Heart right ventricle (tissue), 16 donors: ENCODE results near the gene MSLN. TPM values are rescaled to one million over a fixed set of nuclear protein-coding genes. Genes with fewer than 3 reads are reported as not detected.
A peak's percentile ranks its signal among the peaks of the same experiment; 100 is the strongest.

Source experiments
- ATAC-seq, 8 donors: fragments of 200-7000 bp; cut with Tn5 transposase; one replicate each; pipeline ENCODE4 v1.9.1; 2020; ENCODE audit warnings: mild to moderate bottlenecking in 8 of 8, moderate library complexity in 8 of 8, moderate number of reproducible peaks in 1 of 8
- DNase-seq, 2 donors: peaks; one replicate each; pipeline ENCODE4 v3.0.0-alpha.2; 2020
- H3K27ac ChIP-seq, 10 donors: fragments of 200-600 bp; sonication (generic) in 2 of 10; one replicate each; pipeline versions ENCODE4 v1.5.0 to v1.8.0; 2020 to 2022; ENCODE audit warnings: mild to moderate bottlenecking in 3 of 10
- H3K27me3 ChIP-seq, 7 donors: fragments of 200-600 bp; one replicate each; pipeline ENCODE4 v1.8.0; 2021 to 2022; ENCODE audit warnings: mild to moderate bottlenecking in 2 of 7
- H3K36me3 ChIP-seq, 9 donors: fragments of 200-600 bp; sonication (generic) in 1 of 9; one replicate each; pipeline versions ENCODE4 v1.5.0 to v1.8.0; 2020 to 2022; ENCODE audit warnings: mild to moderate bottlenecking in 2 of 9
- H3K4me1 ChIP-seq, 9 donors: fragments of 200-600 bp; sonication (generic) in 1 of 9; one replicate each; pipeline versions ENCODE4 v1.5.0 to v1.8.0; 2020 to 2022; ENCODE audit warnings: mild to moderate bottlenecking in 4 of 9
- H3K4me3 ChIP-seq, 10 donors: fragments of 200-600 bp; sonication (generic) in 2 of 10; one replicate each; pipeline versions ENCODE4 v1.5.0 to v1.8.0; 2020 to 2022; ENCODE audit warnings: mild to moderate bottlenecking in 7 of 10, moderate library complexity in 2 of 10
- H3K9me3 ChIP-seq, 11 donors: fragments of 200-600 bp in 10 of 11; sonication (generic) in 2 of 11; one replicate each; pipeline versions ENCODE4 v1.5.0 to v1.8.0; 2013 to 2022; ENCODE audit warnings: mild to moderate bottlenecking in 2 of 11, control low read depth in 1 of 11, moderate library complexity in 1 of 11
- WGBS, 2 donors: extraction: QIAGEN DNeasy Blood & Tissue Kit; methylation state at CpG; one replicate each; pipeline ENCODE4 v1.1.7; 2013; ENCODE audit warnings: inconsistent platforms in 1 of 2; 5-methylcytosine and 5-hydroxymethylcytosine counted together
- intact Hi-C, 10 donors: fragments of 100-400 bp; cut with DNase I; formaldehyde crosslinking; loops; one replicate each; pipeline versions ENCODE4 v1.11.1 to v1.14.2; 2022
- polyA plus RNA-seq, 2 donors: library from polyadenylated mRNA; stranded (reverse); fragments of 200-250 nt; gene quantifications; one replicate each; pipeline ENCODE4 v1.2.3, GENCODE V29; 2013
- total RNA-seq, 10 donors: library from RNA; stranded (reverse); fragmentation: NEBNext Ultra II Directional in 3 of 10; extraction: Animal tissue kit (Norgen Biotek cat#: 25700) in 3 of 10; gene quantifications; one replicate each; pipeline versions ENCODE4 v1.2.1 to v1.2.4, GENCODE V29; 2021 to 2023
- TF ChIP-seq, protein P1 (sequence below), 9 donors: fragments of 200-600 bp; sonication (generic) in 2 of 9; IDR thresholded peaks; one replicate each; pipeline versions ENCODE4 v1.5.0 to v1.8.0; 2021 to 2022; ENCODE audit warnings: antibody characterized with exemption in 9 of 9, mild to moderate bottlenecking in 5 of 9, moderate library complexity in 1 of 9
- donor health status: Arrhythmogenic right ventricular cardiomyopathy.
- donor health status: ischemic (EF 13 %, LVEDD 7.1; RV severe dilation, severe dysfunction).
- donor health status: healthy with polysubstance abuse.
- donor health status: DM: no; HTN: yes; CAD: no.
- donor health status: DM: no; HTN: no; CAD: no.
- donor health status: ischemic (EF 25% LVEDD 6.9; RV normal size, moderate dysfunction).
- donor health status: ischemic (EF 25% LVEDD 5.7; RV mildly dilated, moderate dysfunction).
- donor health status: healthy.
- donor health status: DM: yes; HTN: yes; CAD: no.
- donor health status: Ischemic cardiomyopathy.
- donor health status: ischemic (EF 35%, LVEDD 5.7; RV mildly dilated, moderate dysfunction).
- donor health status: nonischemic (EF 11% LVEDD 7.7; RV severe dilation, severe dysfunction).
- donor health status: DM: yes; HTN: yes; CAD: no.
- donor health status: PGD.
- donor health status: ischemic (EF 29% LVEDD 5.4; RV normal size, mild dysfunction).
- donor health status: nonischemic (EF 23%, LVEDD 6.1; RV moderate dilation, normal function).

Gene MSLN
- total and polyA plus RNA-seq, 12 donors: 0.09 to 4.0 (median 0.28) TPM; not detected in 8

DNA sequence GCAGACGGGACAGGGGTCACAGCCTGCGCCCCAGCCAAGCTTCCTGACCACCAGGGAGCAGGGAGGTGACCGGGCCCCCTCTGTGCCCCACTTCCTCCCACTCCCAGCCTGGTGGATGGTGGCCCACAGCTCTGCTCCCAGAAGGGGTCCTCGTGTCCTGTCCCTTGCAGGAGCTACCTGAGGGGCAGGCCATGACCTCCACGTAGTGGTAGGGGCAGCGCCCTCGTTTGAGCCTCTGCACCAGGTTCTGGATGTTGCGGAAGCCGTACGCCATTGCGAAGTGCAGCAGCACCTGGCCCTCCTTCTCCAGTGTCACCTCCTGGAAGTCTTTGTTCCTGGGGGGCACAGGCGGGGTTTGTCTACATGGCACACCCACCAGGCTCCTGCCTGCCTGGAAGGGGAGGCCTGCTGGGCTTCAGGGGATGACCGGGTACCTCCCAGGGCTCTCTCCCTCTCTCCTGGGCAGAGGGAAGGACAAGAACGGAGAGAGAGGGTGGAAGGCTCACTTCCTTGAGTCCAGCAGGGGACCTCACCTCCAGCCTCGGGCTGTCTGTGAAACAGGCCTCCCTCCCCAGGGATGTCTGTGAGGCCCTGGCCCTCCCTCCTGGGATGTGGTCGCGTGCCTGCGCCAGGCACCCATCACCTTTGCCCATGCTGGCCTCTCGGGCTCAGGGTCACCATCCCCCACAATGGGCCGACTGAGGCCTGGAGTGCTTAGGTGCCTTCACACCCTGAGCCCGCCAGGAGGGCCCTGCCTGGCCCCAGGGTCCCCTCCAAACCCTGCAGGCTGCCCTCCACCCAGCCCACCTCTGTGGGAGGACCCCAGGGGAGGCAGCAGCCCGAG lies 29.6 kb upstream of the MSLN start:
- Histone ChIP-seq H3K4me3 (no peak overlapping the region), H3K36me3 (peaks cover 0 to 61% (median 16%) of the 10 kb centered on the region in 9 donors), H3K27me3 (peaks cover 0 to 25% (median 20%) of the 10 kb centered on the region in 7 donors), H3K9me3 (no peaks in the 10 kb centered on the region), H3K4me1 (peaks cover 12 to 29% (median 24%) of the 10 kb centered on the region in 9 donors), H3K27ac (no peak overlapping the region)
- ATAC-seq (no peak), DNase-seq (no peak)
- intact Hi-C loops: no loop called here
- WGBS, 2 donors: 89 to 90% methylated on average over 22 of the region's 22 CpGs
- TF ChIP-seq, protein P1, sequence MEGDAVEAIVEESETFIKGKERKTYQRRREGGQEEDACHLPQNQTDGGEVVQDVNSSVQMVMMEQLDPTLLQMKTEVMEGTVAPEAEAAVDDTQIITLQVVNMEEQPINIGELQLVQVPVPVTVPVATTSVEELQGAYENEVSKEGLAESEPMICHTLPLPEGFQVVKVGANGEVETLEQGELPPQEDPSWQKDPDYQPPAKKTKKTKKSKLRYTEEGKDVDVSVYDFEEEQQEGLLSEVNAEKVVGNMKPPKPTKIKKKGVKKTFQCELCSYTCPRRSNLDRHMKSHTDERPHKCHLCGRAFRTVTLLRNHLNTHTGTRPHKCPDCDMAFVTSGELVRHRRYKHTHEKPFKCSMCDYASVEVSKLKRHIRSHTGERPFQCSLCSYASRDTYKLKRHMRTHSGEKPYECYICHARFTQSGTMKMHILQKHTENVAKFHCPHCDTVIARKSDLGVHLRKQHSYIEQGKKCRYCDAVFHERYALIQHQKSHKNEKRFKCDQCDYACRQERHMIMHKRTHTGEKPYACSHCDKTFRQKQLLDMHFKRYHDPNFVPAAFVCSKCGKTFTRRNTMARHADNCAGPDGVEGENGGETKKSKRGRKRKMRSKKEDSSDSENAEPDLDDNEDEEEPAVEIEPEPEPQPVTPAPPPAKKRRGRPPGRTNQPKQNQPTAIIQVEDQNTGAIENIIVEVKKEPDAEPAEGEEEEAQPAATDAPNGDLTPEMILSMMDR (IDR thresholded peaks at IDR 0.05): no peak

DNA sequence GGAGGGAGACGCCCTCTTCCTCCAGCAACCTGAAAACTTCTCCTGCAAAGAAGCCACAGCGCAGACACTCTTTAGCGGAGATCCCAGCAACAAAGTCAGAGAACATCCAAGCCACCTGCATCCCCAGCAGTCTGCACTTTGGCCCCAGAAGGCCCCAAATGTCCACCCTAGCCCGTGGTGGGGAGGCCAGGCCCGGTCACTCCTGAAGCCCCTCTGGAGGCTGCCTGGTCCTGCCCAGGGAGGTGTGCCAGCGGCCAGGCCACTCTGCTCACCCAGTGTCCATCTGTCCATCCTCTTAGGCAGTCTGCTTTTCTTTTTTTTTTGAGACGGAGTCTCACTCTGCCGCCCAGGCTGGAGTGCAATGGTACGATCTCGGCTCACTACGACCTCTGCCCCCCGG lies 28.2 kb upstream of the MSLN start:
- no peak for ATAC-seq
- H3K27ac ChIP-seq: no peak overlapping the region
- TF ChIP-seq, protein P1 (IDR thresholded peaks at IDR 0.05): no peak

DNA sequence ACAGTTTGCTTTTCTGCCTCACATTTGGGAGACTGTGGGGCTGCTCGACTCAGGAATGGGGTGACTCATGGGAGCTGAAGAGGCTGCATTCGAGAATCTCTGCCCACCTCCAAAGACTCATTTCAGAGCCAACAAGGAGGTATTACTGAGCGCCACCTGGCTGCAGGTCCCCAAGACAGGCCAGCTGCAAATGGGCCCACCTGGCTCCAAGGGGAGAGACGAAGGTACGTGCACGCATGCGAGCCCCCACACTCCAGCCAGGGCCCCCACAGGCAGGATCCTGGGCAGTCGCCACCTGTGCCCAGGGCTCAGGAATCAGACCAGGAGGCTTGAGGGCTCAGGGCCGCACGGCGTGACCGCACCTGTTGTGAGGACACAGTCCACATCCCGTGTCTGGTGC lies 27.6 kb upstream of the MSLN start:
- H3K36me3 ChIP-seq: peaks cover 0 to 81% (median 34%) of the 10 kb centered on the region in 9 donors
- WGBS, 2 donors: 91 to 92% methylated on average over 13 of the region's 13 CpGs
- no peaks in the 10 kb centered on the region for H3K9me3 ChIP-seq
- TF ChIP-seq, protein P1 (IDR thresholded peaks at IDR 0.05): no peak
- H3K4me1 ChIP-seq: peaks cover 5 to 12% (median 10%) of the 10 kb centered on the region in 9 donors
- H3K27ac ChIP-seq: no peak overlapping the region
- DNase-seq: no peak
- no peak for ATAC-seq
- H3K4me3 ChIP-seq: no peak overlapping the region
- intact Hi-C loops: no loop called here
- H3K27me3 ChIP-seq: peaks cover 0 to 7% (median 3%) of the 10 kb centered on the region in 7 donors

More for the DNA sequence above, 28.2 kb upstream of the MSLN start:
- intact Hi-C loops: no loop called here
- WGBS, 2 donors: 96 to 98% methylated on average over 12 of the region's 12 CpGs
- Histone ChIP-seq H3K4me1 (peaks cover 11 to 18% (median 16%) of the 10 kb centered on the region in 9 donors), H3K27me3 (peaks cover 0 to 13% (median 9%) of the 10 kb centered on the region in 7 donors), H3K4me3 (no peak overlapping the region), H3K36me3 (peaks cover 0 to 75% (median 29%) of the 10 kb centered on the region in 9 donors), H3K9me3 (no peaks in the 10 kb centered on the region)
- no peak for DNase-seq

DNA sequence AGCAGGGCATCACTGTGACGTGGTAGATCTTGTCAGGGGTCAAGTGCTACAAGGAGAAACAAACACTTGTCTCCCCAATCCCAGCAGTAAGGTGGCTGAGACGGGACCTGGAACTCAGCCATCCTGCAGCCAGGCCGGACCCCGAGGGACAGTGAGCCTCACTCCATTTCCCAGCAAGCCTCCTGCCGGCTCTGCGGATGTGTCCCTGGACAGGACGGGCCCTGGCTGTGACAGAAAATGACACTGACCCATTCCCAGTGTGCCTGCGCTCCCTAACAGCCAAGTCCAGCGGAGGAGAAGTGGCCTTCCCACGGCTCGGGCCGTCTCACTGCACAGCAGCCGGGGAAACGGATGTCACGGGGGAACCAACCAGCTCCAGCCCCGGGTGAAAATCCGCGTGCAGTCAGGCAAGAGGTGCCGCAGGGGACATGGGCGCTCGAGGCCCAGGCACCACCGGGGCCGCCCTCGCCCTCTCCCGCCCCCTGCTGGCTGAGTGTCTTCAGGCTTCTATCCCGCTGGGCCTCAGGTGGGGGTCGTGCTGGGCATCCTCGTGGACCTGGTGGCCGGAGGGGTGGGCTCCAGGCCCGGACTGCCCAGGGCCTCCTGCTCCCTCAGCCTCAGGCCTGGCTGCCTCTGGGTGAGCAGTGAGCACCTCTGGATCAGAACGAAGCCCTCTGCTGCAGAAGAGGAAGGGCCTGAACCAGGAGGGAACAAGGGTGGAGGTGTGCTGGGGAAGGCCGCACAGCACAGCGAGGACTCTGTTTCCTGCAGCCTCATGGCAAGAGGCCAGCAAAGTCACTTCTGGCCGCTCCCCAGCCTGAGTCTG lies 26.9 kb upstream of the MSLN start:
- TF ChIP-seq, protein P1 (IDR thresholded peaks at IDR 0.05): peak in 4 of 9 donors; percentile 23 to 39 (median 32)
- Histone ChIP-seq H3K36me3 (peaks cover 0 to 88% (median 34%) of the 10 kb centered on the region in 9 donors), H3K9me3 (no peaks in the 10 kb centered on the region), H3K27me3 (peaks cover 0 to under 1% (median 0%) of the 10 kb centered on the region in 7 donors), H3K4me3 (no peak overlapping the region), H3K27ac (no peak overlapping the region), H3K4me1 (peaks cover under 1 to 6% (median 4%) of the 10 kb centered on the region in 9 donors)
- intact Hi-C loops: no loop called here
- ATAC-seq: no peak
- WGBS, 2 donors: 76 to 85% methylated on average over 34 of the region's 34 CpGs
- DNase-seq: peak in 1 of 2 donors; percentile 15
